HG03066 (cell line): ENCODE data around the gene ASB2.

Experiments used
- ATAC-seq: cut with Tn5 transposase; IDR thresholded peaks from one replicate; pipeline ENCODE4 v1.9.1; 2021; ENCODE audit warnings: low read depth; ENCODE audit not compliant: unreplicated experiment

The ASB2 gene

GRCh38 chr14:93911975-93912615, 64.3 kb downstream of the ASB2 start:
- ATAC-seq, result no peak

GRCh38 chr14:93909429-93910128, 66.8 kb downstream of the ASB2 start:
- ATAC-seq, result no peak

GRCh38 chr14:93906341-93907329, 69.7 kb downstream of the ASB2 start:
- ATAC-seq, result peak; percentile 63

GRCh38 chr14:93905623-93906022, 70.7 kb downstream of the ASB2 start:
- ATAC-seq, result no peak

GRCh38 chr14:93903342-93904184, 72.8 kb downstream of the ASB2 start:
- no peak for ATAC-seq

- ATAC-seq, result no peak
Observed at GRCh38 chr14:93902619-93903307, 73.6 kb downstream of the ASB2 start.

- ATAC-seq, result no peak
Observed at GRCh38 chr14:93901813-93902212, 74.6 kb downstream of the ASB2 start.

- ATAC-seq, result no peak
Observed at GRCh38 chr14:93898731-93899130, 77.6 kb downstream of the ASB2 start.

GRCh38 chr14:93898081-93898611, 78.2 kb downstream of the ASB2 start:
- no peak for ATAC-seq

- ATAC-seq, result no peak
Observed at GRCh38 chr14:93897476-93897845, 78.9 kb downstream of the ASB2 start.

GRCh38 chr14:93895023-93895604, 81.3 kb downstream of the ASB2 start:
- no peak for ATAC-seq

- ATAC-seq, result no peak
Observed at GRCh38 chr14:93893661-93894261, 82.6 kb downstream of the ASB2 start.

- no peak for ATAC-seq
Observed at GRCh38 chr14:93892923-93893558, 83.3 kb downstream of the ASB2 start.

GRCh38 chr14:93892505-93892839, 83.9 kb downstream of the ASB2 start:
- no peak for ATAC-seq

- ATAC-seq, result no peak
Observed at GRCh38 chr14:93891756-93892504, 84.4 kb downstream of the ASB2 start.

GRCh38 chr14:93889739-93890483, 86.5 kb downstream of the ASB2 start:
- ATAC-seq, result no peak

GRCh38 chr14:93888995-93889394, 87.4 kb downstream of the ASB2 start:
- ATAC-seq, result no peak
